K562 (cell line): Measurements from ENCODE around the gene TMEM170A. TPM values are rescaled to one million over a fixed set of nuclear protein-coding genes. Genes with fewer than 3 reads are reported as not detected.

ENCODE experiments used
- ARHGAP35 ChIP-seq: fragments of 450-650 bp; IDR thresholded peaks from 2 replicates; pipeline ENCODE4 v1.6.1; 2018; ENCODE audit not compliant: partially characterized antibody
- ATF4 ChIP-seq: fragments of 450-650 bp; formaldehyde crosslinking; IDR thresholded peaks from 2 replicates; pipeline ENCODE4 v1.4.0; 2022; ENCODE audit warnings: mild to moderate bottlenecking, moderate library complexity
- BCOR ChIP-seq: fragments of 450-650 bp; IDR thresholded peaks from 2 replicates; pipeline ENCODE4 v1.6.1; 2016
- CEBPB ChIP-seq: fragments of 450-650 bp; IDR thresholded peaks from 2 replicates; pipeline ENCODE4 v1.6.1; 2016; ENCODE audit warnings: missing genetic modification characterization, missing compliant biosample characterization
- GTF3C2 ChIP-seq: IDR thresholded peaks from 3 replicates; pipeline ENCODE4 v1.6.1; 2011; ENCODE audit warnings: borderline replicate concordance, mild to moderate bottlenecking, moderate library complexity; ENCODE audit not compliant: insufficient read length; ENCODE audit errors: extremely low read depth
- HMGN3 ChIP-seq: IDR thresholded peaks from 2 replicates; pipeline ENCODE4 v1.6.1; 2011; ENCODE audit warnings: borderline replicate concordance, low read depth, mild to moderate bottlenecking, mixed read lengths, low read length; ENCODE audit not compliant: insufficient read length; ENCODE audit errors: extremely low read depth
- JUNB ChIP-seq: fragments of 450-650 bp; formaldehyde crosslinking; conservative IDR thresholded peaks from 2 replicates; pipeline ENCODE4 v1.4.0; 2020; ENCODE audit warnings: mild to moderate bottlenecking
- MYNN ChIP-seq, 2 experiments: sonication (generic); formaldehyde crosslinking in 1 of 2; IDR thresholded peaks; 2 replicates each; pipeline versions ENCODE4 v1.5.0 to v1.6.1; 2016 to 2020; ENCODE audit warnings: antibody characterized with exemption in 1 of 2, missing genetic modification reagents in 1 of 2
- PHF20 ChIP-seq: fragments of 450-650 bp; IDR thresholded peaks from 2 replicates; pipeline ENCODE4 v1.6.1; 2018; ENCODE audit not compliant: partially characterized antibody
- RBM17 ChIP-seq: fragments of 200-400 bp; formaldehyde crosslinking; IDR thresholded peaks from 2 replicates; pipeline ENCODE4 v1.6.1; 2017; ENCODE audit warnings: low read depth, mild to moderate bottlenecking, low read length, borderline replicate concordance
- SIX5 ChIP-seq, 2 experiments: IDR thresholded peaks; 2 replicates each; pipeline ENCODE4 v1.6.1; 2011; ENCODE audit warnings: low read length in 2 of 2, borderline replicate concordance in 1 of 2, low read depth in 1 of 2, mild to moderate bottlenecking in 1 of 2, moderate library complexity in 1 of 2; ENCODE audit not compliant: insufficient read depth in 1 of 2
- SP2 ChIP-seq: IDR thresholded peaks from 2 replicates; pipeline ENCODE4 v1.6.1; 2011; ENCODE audit warnings: mild to moderate bottlenecking, low read depth, low read length, moderate library complexity; ENCODE audit not compliant: poor library complexity, severe bottlenecking; ENCODE audit errors: extremely low read depth
- TAF1 ChIP-seq: IDR thresholded peaks from 2 replicates; pipeline ENCODE4 v1.6.1; 2011; ENCODE audit warnings: mild to moderate bottlenecking, low read length, moderate library complexity; ENCODE audit not compliant: insufficient read depth, control insufficient read depth, severe bottlenecking; ENCODE audit errors: extremely low read depth
- TAF9B ChIP-seq: fragments of 450-650 bp; IDR thresholded peaks from 2 replicates; pipeline ENCODE4 v1.6.1; 2018; ENCODE audit warnings: mild to moderate bottlenecking; ENCODE audit not compliant: partially characterized antibody
- ZFP30 ChIP-seq: fragments of 250-450 bp; sonication (Bioruptor Pico); IDR thresholded peaks from 2 replicates; pipeline ENCODE4 v1.8.0; 2022; ENCODE audit warnings: moderate library complexity, mild to moderate bottlenecking, inconsistent platforms, borderline replicate concordance
- ZKSCAN8 ChIP-seq: fragments of 200-800 bp; sonication (Bioruptor generic); IDR thresholded peaks from 2 replicates; pipeline ENCODE4 v1.6.1; 2016; ENCODE audit warnings: missing genetic modification characterization, missing compliant biosample characterization
- ZNF12 ChIP-seq: sonication (generic); formaldehyde crosslinking; IDR thresholded peaks from 2 replicates; pipeline ENCODE4 v1.4.0; 2020; ENCODE audit warnings: mild to moderate bottlenecking, missing genetic modification reagents
- ZNF184 ChIP-seq: sonication (generic); formaldehyde crosslinking; IDR thresholded peaks from 2 replicates; pipeline ENCODE4 v1.5.0; 2020; ENCODE audit warnings: missing genetic modification reagents
- ZNF197 ChIP-seq: fragments of 200-800 bp; sonication (Bioruptor generic); IDR thresholded peaks from 2 replicates; pipeline ENCODE4 v1.6.1; 2016; ENCODE audit warnings: low read depth, missing genetic modification characterization, missing compliant biosample characterization
- ZNF274 ChIP-seq: IDR thresholded peaks from 2 replicates; pipeline ENCODE4 v1.6.1; 2011; ENCODE audit warnings: low read depth, mild to moderate bottlenecking, low read length, moderate library complexity, borderline replicate concordance
- ZNF77 ChIP-seq: fragments of 250-450 bp; sonication (Bioruptor Pico); IDR thresholded peaks from 2 replicates; pipeline ENCODE4 v1.5.0; 2020
- polyA plus RNA-seq, 8 experiments: library from polyadenylated mRNA; depleted of rRNA in 4 of 8; stranded (reverse) in 5 of 8; unstranded in 3 of 8; fragments of >200 nt; fragmentation: Nextera tagmentation in 2 of 8; fragmentation: Illumina TruSeq in 1 of 8; extraction: Ambion mirVana in 2 of 8; extraction: Trizol in 1 of 8; gene quantifications; 2 replicates each; pipeline versions ENCODE4 v1.2.1 to v1.2.3, GENCODE V29; 2011 to 2014; ENCODE audit warnings: inconsistent platforms in 1 of 8, missing spikeins in 1 of 8
- total RNA-seq, 7 experiments: library from RNA; depleted of rRNA in 6 of 7; stranded (reverse); fragments of >200 nt in 6 of 7; fragmentation: Illumina TruSeq in 2 of 7; extraction: Trizol in 2 of 7; gene quantifications; 2 replicates each; pipeline versions ENCODE4 v1.2.1 to v1.2.3, GENCODE V29; 2011 to 2021; ENCODE audit warnings: low replicate concordance in 1 of 7
- TF ChIP-seq, protein P1 (sequence below): fragments of 450-650 bp; formaldehyde crosslinking; IDR thresholded peaks from 2 replicates; pipeline ENCODE4 v1.4.0; 2022; ENCODE audit warnings: missing genetic modification characterization
- TF ChIP-seq, protein P2 (sequence below): sonication (generic); formaldehyde crosslinking; IDR thresholded peaks from 2 replicates; pipeline ENCODE4 v1.8.0; 2022; ENCODE audit warnings: mild to moderate bottlenecking, missing genetic modification reagents

The TMEM170A gene
- total and polyA plus RNA-seq, 9 of the 15 experiments (the other 6 are each of a cell fraction or from before 2014, with no cell fraction given), result 6.1 to 30.2 (median 15.0) TPM

- no peak for TF ChIP-seq GTF3C2
- TF ChIP-seq ZKSCAN8 (CRISPR knock-in tag), result no peak; the same call in 1 of the 2 replicates
- TF ChIP-seq SP2, result no peak
- no peak for TF ChIP-seq JUNB (CRISPR knock-in tag)
- TF ChIP-seq ZNF197 (CRISPR knock-in tag), result no peak
- no peak for TF ChIP-seq ZNF274
- TF ChIP-seq RBM17, result no peak
- no peak for TF ChIP-seq ZNF77 (CRISPR knock-in tag)
- peak; percentile 56; the same call in 1 of the 2 replicates for TF ChIP-seq BCOR
- no peak for TF ChIP-seq ATF4
- TF ChIP-seq ZNF184 (CRISPR knock-in tag), result no peak
- no peak for TF ChIP-seq PHF20
- TF ChIP-seq, protein P1, sequence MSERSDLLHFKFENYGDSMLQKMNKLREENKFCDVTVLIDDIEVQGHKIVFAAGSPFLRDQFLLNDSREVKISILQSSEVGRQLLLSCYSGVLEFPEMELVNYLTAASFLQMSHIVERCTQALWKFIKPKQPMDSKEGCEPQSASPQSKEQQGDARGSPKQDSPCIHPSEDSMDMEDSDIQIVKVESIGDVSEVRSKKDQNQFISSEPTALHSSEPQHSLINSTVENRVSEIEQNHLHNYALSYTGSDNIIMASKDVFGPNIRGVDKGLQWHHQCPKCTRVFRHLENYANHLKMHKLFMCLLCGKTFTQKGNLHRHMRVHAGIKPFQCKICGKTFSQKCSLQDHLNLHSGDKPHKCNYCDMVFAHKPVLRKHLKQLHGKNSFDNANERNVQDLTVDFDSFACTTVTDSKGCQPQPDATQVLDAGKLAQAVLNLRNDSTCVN (CRISPR knock-in tag), result no peak
- no peak for TF ChIP-seq ZFP30 (CRISPR knock-in tag)
- TF ChIP-seq MYNN (IDR thresholded peaks at IDR 0.05), result no peak
- TF ChIP-seq MYNN (CRISPR knock-in tag; IDR thresholded peaks at IDR 0.05), result no peak
- peak; percentile 76 for TF ChIP-seq TAF9B
- peak; percentile 84 for TF ChIP-seq TAF1
- TF ChIP-seq, protein P2, sequence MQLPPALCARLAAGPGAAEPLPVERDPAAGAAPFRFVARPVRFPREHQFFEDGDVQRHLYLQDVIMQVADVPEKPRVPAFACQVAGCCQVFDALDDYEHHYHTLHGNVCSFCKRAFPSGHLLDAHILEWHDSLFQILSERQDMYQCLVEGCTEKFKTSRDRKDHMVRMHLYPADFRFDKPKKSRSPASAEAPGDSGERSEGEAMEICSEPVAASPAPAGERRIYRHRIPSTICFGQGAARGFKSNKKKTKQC (CRISPR knock-in tag), result peak; percentile 66; the same call in 1 of the 2 replicates
- TF ChIP-seq ARHGAP35, result no peak
- no peak for TF ChIP-seq ZNF12
- TF ChIP-seq HMGN3, result no peak
- TF ChIP-seq SIX5 (IDR thresholded peaks at IDR 0.05; ENCODE audit: borderline replicate concordance in 1 of 2, insufficient read depth in 1 of 2, low read depth in 1 of 2, low read length in 2 of 2), result no peak
- no peak for TF ChIP-seq CEBPB (tag)
These were observed 30.6 kb downstream of the TMEM170A start (continued) for GRCh38 chr16:75433732-75434413.
